GM12891 (cell line): Measurements from ENCODE around the gene RNF169.

Experiments used
- DNase-seq: peaks from one replicate; pipeline ENCODE4 v3.0.0; 2011; ENCODE audit warnings: low spot score; ENCODE audit not compliant: insufficient read length
- FAIRE-seq: peaks from 2 replicates; lab custom pipeline; 2011; peaks lifted over from hg19 to GRCh38; lab: Jason Lieb, UNC
- PAX5 ChIP-seq: IDR thresholded peaks from 2 replicates; pipeline ENCODE4 v1.6.1; 2011; ENCODE audit warnings: low read length, moderate library complexity, mild to moderate bottlenecking; ENCODE audit not compliant: insufficient read depth, severe bottlenecking
- POLR2A ChIP-seq: IDR thresholded peaks from 2 replicates; pipeline ENCODE4 v1.6.1; 2011; ENCODE audit warnings: low read depth, low read length, control low read depth
- POLR2AphosphoS5 ChIP-seq: IDR thresholded peaks from 2 replicates; pipeline ENCODE4 v1.6.1; 2011; ENCODE audit warnings: low read depth, low read length, control low read depth
- POU2F2 ChIP-seq: IDR thresholded peaks from 2 replicates; pipeline ENCODE4 v1.6.1; 2011; ENCODE audit warnings: low read depth, mild to moderate bottlenecking, control low read depth, low read length, moderate library complexity
- SPI1 ChIP-seq: IDR thresholded peaks from 2 replicates; pipeline ENCODE4 v1.6.1; 2011; ENCODE audit warnings: low read depth, low read length, control low read depth
- TAF1 ChIP-seq: IDR thresholded peaks from 2 replicates; pipeline ENCODE4 v1.6.1; 2011; ENCODE audit warnings: low read depth, low read length, control low read depth

The RNF169 gene

DNA sequence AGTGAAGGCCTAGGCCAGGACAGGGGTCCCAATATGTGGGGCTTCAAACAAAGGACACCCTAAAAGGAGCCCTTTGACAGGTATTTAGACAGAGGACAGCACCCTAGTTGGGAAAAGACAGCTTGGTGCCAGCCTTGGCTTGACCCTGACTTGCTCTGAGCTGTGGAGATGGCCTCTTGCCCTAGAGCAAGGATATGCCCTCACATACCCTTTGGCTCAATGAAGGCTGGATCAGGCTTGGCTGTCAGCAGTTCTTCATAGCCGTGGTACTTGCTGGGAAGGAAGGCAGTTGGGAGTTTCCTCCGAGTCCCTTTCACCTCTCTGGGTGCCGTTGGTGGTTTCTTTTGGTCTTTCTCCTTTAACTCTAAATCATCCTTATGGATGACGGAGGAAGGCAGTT lies 96.2 kb downstream of the RNF169 start:
- DNase-seq = no peak
- TF ChIP-seq SPI1 = no peak
- TF ChIP-seq TAF1 = no peak
- no peak for FAIRE-seq

GRCh38 chr11:74845978-74846517 lies 97.4 kb downstream of the RNF169 start:
- no peak for TF ChIP-seq POLR2AphosphoS5
- no peak for TF ChIP-seq PAX5
- TF ChIP-seq SPI1 = no peak
- TF ChIP-seq POU2F2 = no peak
- TF ChIP-seq POLR2A = no peak
- no peak for TF ChIP-seq TAF1
- no peak for FAIRE-seq
- DNase-seq = no peak

- no peak for FAIRE-seq
- DNase-seq = no peak
These were observed 98.1 kb downstream of the RNF169 start for GRCh38 chr11:74846770-74847169.

DNA sequence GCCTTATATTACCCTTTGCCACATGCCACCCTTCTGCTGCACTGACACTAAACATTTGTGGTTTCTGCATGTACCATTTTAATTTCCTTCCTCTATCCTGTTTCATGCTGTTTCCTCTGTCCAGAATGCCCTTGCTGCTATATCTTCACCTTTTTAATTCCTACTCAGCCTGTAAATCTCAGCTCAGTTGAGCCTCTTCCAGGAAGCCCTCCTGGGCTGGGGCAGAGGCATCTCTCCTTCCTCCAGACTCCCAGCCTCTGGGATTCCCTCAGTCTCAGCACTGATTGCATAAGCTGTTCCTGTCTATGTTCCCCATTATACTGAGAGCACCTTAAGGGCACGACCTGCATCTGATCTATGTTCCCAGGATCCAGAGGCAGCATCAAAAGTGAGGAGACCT lies 98.7 kb downstream of the RNF169 start:
- FAIRE-seq = no peak

More at GRCh38 chr11:74846770-74847169, 98.1 kb downstream of the RNF169 start:
- TF ChIP-seq POLR2AphosphoS5 (no peak), POU2F2 (no peak), PAX5 (no peak), TAF1 (no peak), SPI1 (no peak), POLR2A (no peak)

DNA sequence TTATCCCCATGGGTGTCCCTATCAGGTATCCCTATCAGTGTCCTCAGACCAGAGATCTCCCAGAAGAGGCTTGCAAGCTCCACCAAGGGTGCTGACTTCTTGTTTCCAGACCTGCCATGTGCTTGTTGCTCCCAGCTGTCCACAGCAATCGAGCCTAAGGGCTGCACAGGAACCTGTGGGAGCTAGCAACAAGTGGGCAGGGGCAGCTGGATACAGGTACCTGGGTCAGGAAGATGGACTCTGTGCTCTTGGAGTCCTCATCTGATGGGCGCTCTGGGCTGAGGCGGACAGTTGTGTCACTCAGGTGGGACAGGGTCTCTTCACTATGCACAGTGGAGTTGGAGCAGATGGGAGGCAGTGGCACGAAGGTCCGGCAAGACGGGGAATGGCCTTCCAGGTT lies 99.2 kb downstream of the RNF169 start:
- no peak for TF ChIP-seq SPI1
- no peak for TF ChIP-seq POU2F2
- no peak for TF ChIP-seq POLR2AphosphoS5
- DNase-seq (no peak), FAIRE-seq (no peak)

More for the DNA sequence above, 98.7 kb downstream of the RNF169 start:
- DNase-seq = no peak
- no peak for TF ChIP-seq POLR2AphosphoS5
- no peak for TF ChIP-seq POLR2A
- TF ChIP-seq TAF1 = no peak
- no peak for TF ChIP-seq PAX5
- no peak for TF ChIP-seq SPI1
- TF ChIP-seq POU2F2 = no peak

DNA sequence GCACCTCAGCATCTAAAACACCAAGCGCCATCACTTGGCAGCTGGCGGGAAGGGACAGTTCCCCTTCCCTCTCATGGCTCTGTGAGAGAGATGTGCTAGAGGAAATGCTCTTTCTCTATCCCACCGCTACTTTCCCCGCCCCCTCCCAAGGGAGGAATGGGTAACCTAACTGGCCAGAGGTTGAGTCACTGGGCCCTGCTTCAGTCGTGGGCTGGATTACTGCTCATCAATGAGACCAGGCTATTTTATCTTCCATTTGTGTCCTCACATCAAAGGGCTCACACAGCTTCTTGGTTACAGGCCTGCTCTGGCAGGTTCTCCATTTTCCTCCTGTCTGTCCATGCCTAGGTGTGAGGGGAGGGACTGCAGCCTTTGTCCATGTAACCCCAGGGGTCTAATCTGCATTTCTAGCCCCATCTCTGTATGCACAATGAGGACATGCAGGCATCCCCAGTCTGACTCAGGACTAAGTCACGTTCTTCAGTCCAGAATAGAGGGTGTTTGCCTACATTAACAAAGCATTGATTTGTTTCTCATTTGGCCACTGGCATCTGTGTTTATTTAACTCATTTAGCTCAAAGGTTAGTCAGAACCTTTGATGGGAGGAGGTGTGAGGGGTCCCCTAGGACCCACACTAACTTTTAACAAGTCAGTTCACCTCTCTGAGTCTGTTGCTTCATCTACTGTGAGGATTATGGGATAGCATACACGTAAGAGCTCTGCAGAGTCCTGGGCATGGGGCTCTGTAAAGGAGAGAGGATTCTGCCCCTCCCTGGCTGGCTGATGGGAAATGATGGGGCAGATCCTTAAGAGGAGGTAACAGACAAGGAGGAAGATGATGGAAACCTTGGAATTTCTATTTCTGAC lies 101.1 kb downstream of the RNF169 start:
- no peak for DNase-seq
- TF ChIP-seq SPI1 = no peak
- no peak for FAIRE-seq

- FAIRE-seq (no peak), DNase-seq (no peak)
- TF ChIP-seq SPI1 (no peak), POLR2A (no peak), TAF1 (no peak), POU2F2 (no peak), PAX5 (no peak), POLR2AphosphoS5 (no peak)
These were observed 104.6 kb downstream of the RNF169 start for GRCh38 chr11:74853223-74853622.

DNA sequence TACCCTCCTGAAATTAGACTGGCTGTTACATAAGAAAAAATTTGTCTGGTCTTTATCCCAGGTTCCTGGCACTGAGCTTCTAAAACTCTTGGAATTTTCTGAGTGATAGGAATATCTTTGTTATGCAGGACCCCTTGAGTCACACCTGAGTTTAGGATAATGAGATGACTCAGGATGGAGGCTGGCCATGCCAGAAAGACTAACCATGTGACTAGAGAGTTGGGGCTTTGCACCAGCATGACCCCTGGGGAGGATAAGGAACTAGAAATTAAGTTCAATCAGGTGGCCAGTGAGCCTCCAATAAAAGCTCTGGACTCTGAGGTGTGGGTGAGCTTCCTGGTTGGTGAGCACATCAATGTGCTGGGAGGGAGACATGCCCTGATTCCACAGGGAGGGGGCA lies 112.1 kb downstream of the RNF169 start:
- FAIRE-seq = no peak
- no peak for TF ChIP-seq POLR2A
- no peak for TF ChIP-seq POU2F2
- TF ChIP-seq PAX5 = no peak
- no peak for TF ChIP-seq SPI1
- no peak for TF ChIP-seq POLR2AphosphoS5

DNA sequence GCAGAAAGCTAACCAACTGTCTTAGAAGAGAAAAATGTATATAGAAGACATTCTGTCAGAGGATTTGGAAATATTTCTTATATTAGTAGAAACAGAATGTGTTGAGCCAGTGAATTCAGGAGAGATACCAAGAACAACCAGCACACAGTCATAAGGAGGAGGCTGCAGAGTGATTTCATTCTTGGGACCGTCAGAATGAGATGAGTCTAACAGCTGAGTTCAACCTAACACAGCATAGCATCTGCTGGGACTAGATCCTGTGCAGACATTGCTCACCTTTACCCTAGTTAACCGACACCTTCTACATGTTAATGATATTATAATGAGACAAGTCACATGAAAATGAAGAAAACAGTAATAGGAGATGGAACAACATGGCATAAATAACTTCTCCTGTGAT lies 114.8 kb downstream of the RNF169 start:
- DNase-seq (no peak), FAIRE-seq (no peak)
- TF ChIP-seq SPI1 (no peak), POLR2AphosphoS5 (no peak), TAF1 (no peak), POU2F2 (no peak), PAX5 (no peak), POLR2A (no peak)

More for the DNA sequence above, 112.1 kb downstream of the RNF169 start:
- no peak for DNase-seq

GRCh38 chr11:74866557-74866956 lies 117.9 kb downstream of the RNF169 start:
- DNase-seq = no peak
- FAIRE-seq = no peak

More at GRCh38 chr11:74866557-74866956, 117.9 kb downstream of the RNF169 start:
- TF ChIP-seq PAX5 (no peak), TAF1 (no peak), POLR2AphosphoS5 (no peak), POLR2A (no peak), POU2F2 (no peak), SPI1 (no peak)
